HPDE6-E6E7 (cell line): ENCODE measurements around the gene HDAC4.

Experiments used
- DNase-seq: peaks from one replicate; pipeline ENCODE4 v3.0.0; 2011; ENCODE audit warnings: missing footprints; ENCODE audit errors: extremely low spot score

Gene HDAC4

DNA sequence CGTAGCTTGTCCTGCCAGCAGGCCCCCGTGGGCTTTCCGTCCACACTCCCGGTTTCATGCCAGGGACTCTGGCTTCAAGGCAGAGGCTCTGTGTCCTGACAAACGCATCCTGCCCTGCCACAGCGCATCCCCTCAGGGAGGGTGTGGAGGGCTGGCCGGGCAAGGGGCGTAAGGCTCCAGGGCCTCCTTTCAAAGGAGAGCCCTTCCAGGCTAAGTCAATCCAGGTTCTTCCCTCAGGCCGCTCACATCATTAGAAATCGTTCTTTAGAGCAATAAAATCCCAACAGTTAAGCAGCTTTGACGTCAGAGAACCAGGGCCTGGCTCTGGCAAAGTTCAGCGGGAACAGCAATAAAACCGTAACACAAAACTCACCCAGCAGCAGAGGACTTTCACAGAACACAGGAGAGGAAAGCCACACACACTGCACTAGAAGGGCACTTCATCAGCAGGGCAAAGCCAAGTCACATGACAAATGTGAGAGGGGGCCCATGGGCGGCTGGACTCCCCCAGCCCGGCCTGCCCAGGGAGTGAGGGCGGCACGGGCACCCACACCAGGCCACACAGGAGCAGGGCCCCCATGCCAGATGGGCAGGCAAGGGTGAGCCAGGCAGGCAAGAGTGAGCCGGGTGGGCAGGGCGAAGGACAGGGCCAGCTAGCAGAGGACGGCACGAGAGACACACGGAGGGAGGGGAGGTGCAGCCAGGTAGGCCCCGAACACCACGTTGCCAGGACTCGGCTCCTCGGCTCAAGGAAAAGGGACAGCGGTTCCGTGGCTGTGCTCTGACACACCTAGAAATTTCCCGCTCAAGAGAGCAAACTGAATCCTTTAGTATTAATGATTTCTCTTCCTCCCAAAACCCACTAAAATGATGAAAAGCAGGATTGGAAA is 52.0 kb downstream of the HDAC4 start:
- no peak for DNase-seq

DNA sequence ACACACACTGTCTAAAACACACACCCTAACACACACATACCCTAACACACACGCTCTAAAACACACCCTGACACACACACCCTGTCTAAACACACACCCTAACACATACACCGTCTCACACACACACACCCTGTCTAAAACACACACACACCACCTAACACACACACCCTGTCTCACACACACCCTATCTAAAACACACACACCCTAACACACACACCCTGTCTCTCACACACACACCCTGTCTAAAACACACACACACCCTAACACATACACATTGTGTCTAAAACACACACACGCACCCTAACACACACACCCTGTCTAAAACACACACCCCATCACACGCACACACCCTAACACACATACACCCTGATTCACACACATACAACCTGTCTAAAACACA is 54.1 kb downstream of the HDAC4 start:
- no peak for DNase-seq

DNA sequence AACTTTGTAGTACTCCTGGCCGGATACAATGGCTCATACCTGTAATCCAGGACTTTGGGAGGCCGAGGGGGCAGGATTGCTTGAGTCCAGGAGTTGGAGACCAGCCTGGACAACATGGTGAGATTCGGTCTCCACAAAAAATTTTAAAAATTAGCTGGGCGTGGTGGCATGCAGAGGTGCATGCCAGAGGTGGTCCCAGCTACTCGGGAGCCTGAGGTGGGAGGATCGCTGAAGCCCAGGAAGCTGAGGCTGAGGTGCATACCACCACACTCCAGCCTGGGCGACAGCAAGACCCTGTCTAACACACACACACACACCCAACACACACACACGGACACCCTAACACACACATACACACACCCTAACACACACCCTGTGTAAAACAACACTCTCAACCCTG is 55.6 kb downstream of the HDAC4 start:
- DNase-seq: no peak

DNA sequence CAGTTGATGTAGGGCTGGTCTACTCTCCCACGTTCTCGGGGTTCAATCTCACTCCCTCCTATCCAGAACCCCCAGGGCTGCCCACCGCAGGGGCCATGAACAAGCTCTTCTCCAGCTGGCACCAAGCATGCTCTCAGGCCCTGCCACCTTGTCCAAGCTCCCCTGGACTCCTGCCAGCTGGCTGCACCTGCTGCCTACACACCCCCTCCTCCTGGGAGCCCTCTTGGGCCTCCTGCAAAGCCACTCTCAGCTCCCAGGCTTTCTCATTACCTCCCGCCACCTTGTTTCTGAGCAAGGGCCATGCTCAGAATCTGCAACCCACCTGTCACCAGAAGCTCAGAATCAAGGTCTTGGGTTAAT is 56.0 kb downstream of the HDAC4 start:
- no peak for DNase-seq

DNA sequence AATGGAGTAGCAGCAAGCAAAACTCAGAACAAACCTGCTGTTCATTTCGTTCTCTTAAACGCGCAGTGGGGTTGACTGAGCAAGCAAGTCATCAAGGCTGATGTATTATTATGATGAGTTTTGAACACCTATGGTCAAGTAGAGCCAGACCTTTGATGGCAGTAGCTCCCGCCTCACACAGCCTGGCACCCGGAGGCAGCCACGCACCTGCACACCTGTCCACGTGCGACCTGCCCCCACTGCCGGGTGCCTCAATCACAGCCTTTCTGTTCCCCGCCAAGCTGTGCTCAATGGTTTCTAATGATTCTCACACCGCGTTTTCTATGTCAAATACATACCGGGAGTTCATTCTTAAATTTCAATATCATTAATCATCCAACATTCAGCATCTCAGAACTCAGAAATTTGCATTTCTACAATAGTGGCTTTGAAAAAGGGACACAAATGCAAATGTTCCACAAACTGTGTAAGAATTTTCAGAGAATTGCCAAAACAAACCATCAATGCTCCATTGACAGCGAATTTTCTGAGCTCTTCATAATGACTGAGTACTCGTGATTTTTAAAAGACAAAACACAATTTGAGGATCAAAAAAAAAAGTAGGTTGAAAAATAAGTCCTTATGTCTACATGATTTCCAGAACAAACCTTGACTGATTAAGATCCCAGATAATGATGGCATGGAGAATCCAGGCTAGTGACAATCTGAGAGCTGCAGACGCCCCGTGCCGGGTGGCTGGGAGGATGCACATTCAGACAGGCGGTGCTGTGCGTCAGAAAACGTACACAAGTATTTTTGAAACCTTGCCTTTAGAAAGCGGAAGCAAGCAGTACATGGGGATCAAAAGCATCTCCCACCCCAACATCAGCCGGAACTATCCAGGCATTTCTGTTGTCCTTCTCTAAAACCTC is 56.6 kb downstream of the HDAC4 start:
- DNase-seq: no peak

DNA sequence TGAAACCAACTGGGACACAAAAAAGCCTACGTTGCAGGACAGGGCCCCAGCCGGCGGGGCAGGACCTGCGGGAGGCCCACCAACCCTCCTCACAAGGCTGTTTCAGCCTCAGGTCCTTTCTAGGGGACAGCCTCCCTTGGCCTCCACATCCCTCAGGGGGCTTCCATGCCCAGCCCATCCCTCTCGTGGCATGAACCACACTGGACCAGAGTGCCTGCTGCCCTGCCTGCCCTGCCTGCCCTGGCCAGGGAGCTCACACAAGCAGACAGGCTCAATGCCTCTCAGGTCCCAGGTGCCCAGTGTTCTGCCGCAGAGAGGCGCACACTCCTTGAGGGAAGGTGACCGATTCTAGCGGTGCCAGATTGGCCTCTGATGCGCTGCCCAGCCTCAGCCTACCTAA is 57.4 kb downstream of the HDAC4 start:
- no peak for DNase-seq

DNA sequence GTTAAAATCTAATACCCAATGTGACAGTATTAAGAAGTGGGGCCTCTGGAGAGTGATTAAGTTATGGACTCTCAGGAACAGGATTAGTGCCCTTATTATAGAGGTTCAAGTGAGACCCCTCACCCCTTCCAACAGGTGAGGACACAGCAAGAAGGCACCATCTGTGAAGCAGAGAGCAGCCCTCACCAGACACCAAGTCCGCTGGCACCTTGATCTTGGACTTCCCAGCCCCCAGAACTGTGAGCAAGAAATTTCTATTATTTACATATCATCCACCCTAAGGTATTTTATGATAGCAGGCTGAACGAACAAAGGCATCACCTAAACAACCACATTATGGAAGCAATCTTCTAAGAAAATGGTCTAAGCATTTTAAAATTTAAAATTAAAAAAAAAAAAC is 59.0 kb downstream of the HDAC4 start:
- no peak for DNase-seq

DNA sequence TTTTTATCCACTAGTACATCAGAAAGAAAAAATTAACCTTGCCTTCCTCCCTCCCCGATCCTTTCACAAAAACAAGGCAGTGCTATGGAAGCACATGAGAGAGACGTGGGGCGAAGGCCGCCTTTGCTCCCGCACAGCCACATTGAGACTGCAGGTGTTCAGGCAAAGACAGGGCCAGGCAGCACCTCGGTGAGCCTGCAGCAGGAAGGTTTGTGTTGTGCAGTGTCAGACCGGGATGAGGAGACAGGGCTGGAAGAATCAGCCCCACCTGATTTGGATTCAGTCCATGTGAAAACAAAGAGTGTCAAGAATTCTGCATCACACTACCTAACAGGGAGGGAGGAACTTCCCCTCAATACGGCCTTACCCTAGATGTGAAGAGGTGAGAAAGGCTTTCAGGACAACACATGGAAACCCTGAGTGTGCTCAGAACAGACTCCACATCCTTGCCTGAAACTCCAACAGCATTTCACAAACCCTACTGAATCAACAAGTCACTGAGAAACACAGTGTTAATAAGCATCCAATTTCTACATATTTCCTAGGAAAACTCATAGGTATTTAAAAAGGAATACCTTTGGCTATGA is 59.6 kb downstream of the HDAC4 start:
- DNase-seq: no peak

DNA sequence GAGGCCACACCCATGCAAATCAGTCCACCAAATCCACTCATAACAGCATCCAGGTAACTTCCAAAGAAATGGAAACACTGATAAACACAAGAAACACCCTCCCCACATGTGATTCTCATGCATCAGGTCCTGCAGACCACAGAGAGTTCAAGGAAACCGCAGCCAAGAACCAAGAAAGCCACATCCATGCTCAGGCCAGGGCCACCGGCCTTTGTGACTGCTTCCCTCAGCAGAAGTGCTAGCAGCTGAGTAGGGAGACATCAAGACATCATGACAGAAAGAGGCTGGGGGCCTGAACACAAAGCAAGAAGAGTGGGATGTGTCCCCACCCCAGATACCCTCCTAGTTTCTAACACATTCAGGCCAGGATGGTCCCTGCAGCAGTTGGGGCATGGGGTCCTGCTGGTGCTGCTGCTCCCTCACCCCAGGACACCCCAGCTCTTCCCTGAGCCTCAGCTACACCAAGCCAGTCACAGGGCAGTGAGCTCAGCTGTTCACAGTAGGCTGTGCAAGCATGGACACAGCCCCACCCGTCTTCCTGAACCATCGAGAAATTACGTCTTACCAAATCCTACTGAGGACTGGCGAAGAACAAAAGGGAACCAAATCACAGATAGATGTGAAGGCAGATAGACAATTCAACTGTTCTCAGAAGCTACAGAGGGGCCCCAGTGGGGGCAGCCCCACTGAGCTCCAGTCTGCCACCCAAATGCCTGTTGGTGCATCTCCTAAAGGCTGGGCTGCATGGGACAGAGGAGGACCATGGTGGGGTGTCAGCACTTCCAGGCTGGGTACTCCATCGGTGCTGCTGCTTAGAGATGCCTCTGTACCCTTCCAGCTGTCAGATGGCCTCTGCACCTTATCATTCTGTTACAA is 60.9 kb downstream of the HDAC4 start:
- no peak for DNase-seq

DNA sequence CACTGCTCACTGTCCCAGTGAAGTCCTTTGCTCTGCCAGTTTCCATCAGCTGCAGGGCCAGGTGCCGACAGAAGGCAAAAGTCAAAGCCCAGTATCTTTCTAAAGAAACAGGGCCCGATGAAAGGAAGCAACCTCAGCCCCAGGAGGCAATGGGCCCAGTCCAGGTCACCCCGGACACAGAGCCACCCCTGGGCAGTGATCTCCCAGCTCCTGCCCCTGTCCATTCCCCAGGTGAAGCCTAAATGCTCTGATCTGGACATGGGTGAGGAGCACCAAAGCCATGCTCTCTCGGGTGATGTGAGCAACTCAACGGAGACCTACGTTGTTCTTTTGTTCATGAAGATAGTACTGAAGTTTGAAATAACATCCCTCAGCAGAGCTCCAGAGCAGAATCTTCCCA is 61.6 kb downstream of the HDAC4 start:
- DNase-seq: no peak

DNA sequence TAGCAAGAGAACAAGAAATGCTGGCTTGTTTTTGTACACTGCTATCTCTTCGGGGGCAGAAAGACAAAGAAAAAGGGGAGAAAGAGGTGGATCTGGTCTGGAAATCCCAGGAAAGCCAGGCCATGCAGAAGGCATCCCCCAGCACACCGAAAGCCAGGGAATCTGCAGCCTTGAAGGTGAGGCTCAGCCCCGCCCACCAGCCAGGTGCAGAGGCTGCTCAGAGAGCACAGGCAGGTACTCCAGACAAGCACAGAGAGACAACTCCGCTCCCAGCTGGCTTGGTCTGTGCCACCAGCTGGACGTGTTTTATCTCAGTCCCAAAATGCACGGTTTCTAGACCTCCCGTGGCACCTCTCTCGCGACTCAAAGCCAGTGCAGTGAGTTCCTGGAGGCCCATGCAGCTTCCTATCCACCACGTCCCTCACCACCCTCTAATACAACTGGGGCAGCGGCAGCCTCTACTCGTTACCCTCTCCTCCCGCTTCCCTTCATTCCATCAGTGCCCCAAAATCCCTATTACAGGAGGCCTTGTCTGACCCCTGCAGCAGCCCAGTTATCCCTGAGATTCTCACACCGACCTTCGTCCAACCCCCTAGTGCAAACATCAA is 62.8 kb downstream of the HDAC4 start:
- no peak for DNase-seq

DNA sequence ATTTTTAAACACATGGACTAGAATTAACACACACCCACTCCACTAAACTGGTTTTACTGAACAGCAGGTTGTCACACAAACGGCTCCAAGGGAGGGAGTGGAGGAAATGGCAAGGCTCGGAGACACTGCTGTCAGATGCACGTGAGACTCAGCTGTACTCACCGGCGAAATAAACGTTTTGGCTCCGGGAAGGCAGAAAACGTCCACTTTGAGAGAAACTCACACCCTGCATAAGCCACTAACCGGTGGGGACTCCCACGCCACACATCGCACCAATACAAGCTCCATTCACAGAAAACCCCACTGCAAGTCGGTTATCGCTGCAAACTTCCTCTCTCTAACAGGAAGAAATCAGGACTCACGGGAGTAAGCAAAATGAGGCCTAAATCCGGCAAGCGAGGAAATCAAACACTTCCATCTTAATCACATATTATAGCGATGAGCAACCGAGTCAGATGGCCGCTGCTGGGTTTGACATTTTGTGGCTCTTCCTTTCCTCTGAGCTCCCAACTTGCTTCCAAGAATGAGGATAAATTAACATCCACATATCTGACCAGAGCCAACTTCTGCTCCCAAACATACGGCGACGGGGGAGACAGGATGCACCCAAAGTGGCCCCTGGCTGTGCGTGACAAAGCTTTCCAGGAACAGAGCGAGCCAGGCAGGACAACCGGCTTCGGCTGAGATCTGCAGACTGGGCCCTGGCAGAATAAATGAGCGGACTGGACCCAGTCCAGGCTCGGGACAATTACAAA is 63.5 kb downstream of the HDAC4 start:
- DNase-seq: no peak

DNA sequence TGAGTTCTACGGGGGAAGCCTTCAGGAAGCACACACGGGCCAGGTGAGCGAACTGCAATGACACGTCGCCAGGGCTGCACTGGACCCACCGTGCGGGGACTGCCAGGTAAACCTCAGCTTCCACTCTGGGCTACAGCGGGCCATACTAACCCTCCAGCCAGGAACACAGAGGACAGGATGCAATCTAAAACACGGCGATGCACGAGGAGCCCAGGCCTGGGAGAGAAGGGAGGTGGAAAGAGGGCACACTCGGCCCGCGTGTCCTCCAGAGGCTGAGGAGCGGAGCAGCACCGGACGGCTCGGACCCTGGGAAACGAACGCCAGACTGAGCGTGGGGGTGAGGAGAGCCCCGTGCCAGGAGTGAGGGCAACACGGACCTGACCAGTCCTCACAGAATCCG is 69.3 kb downstream of the HDAC4 start:
- DNase-seq: no peak

DNA sequence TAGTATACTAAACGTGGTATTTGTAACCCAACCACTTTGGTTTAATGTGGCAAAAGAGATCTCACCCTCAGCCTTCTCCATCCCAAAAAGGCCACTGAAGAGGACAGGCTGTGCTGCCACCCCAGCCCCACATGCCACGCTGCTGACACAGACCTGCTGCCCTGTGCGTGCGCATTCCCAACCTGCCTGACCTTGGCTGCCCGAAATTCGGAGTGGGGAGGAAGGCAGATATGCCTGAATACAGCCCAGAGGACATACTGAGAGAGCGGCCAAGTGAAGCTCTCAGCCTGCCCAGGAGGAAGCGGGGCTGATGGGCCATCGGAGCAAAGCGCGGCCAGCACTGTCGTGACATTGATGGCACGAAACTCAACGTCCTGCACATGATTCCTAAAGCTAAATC is 70.0 kb downstream of the HDAC4 start:
- DNase-seq: no peak

DNA sequence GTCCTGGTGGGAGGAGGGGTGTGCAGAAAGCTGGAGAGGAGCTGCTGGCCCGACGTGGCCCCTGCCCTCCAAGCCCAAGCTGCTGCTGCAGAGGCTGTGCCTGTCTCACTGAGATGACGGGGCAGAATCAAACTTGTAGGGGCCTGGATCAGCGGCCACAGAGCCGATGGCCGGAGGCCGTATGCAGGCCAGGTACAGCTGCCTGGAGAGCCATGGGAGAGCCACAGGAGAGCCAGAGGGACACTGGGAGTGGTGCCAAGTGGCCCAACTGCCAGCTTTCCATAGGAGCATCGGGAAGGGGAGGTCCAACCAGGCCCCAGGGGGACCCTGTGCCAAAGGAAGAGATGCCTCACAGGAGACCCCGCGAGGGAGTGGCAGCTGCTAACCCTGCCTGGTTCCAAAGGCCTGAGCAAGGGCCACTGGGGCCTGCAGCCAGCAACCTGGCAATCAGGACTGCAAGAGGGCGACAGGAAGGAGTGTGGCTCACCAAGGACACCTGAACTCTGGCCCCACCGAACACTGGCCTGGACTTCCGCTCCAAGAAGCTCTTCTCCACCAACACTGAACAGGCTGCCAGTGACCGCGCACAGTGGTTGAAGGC is 70.7 kb downstream of the HDAC4 start:
- DNase-seq: no peak

DNA sequence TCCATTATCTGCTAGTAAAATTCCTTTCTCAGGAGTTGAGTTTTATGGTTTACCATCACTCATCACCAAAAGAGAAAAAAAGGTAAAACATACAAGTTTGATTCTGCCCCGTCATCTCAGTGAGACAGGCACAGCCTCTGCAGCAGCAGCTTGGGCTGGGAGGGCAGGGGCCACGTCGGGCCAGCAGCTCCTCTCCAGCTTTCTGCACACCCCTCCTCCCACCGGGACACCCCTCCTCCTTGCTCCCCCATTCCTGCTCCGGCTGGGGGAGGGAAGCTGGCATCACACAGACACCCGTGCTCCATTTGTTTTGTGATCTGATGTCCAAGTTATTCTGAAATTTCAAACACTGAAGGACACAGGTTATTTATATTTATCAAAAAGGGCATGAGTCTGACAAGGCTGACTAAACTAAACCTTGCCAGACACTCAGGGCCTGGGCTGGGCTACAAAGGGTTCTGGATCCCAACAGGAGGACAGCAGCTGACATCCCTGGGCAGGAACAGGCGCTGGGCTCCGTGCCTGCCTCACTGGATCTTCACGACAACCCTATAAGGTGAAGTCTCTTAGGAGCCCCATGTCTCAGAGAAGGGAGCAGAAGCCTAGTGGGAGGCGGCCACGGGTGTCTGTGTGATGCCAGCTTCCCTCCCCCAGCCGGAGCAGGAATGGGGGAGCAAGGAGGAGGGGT is 71.4 kb downstream of the HDAC4 start:
- DNase-seq: no peak

DNA sequence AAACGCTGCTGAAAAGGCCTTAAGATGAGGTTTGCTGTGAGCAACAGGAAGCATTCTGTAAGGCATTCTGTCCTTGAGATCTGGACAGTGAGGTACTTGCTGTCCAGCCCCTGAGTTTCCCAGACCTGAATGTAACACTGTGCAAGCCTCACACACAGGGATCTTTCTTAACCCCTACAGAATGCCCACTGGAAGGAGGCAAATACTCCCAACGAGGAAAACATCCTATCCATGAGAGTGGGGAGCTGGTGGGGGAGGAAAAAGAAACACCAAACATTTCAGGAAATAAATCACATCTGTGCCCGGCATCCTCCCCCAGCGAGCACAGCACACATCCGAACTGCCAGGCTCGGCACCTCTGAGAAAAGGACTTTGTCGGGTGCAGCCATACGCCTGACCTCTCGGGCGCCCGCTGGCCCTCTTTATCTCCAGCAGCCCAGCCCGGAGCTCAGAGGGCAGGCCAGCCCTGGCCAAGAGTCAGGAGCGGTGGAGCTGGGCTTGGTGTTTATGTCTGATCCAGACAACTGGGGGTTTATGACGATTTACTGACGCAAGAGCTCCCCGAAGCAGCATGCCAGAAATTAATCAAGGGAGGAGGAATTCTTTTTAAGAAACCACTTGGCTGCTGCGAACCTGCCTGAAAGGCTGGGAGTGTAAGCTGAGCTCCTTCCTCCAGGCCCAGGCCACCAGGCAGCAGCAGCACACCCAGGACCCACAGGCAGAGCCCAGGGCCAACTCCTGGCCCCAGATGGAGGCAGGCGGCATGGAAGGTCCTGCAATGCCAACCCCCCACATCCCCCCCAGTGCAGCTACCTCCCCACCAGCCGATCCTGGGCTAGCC is 72.2 kb downstream of the HDAC4 start:
- DNase-seq: no peak

DNA sequence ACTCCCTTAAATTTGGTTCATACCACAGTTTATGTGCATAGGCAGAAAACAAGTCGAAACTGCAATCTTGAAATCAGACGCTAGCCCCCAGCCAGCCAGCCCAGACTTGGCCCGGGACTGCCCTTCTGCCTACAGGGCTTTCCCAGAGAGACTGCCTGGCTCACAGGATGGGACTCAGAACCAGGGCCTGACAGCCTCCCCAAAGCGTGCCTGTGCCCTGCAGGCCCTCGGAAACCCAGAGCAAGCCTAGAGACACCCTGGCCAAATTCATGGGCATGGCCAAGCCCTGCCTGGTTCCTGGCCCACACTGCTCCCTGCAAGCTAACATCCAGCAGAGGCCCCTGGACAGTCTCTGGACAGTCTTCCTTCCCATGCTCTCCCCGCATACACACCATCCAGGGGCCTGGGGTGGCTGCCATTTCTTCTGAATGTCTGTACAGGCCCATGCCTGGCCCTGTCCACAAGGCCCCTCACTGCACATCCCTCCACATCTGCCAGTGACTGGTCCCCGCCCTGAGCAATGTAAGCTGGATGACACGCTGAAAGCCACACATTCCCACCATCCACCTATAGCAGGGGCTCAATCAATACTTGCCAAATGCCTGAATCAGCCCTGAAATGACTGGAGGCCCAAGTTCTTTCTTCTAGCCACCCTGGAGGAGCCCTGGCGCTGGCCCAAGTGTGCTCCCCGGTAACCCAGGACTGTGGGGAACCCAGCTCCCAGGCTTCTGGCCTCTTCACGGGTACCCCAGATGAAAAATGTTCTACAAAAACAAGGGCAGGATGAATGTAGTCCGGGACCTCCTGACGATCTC is 73.1 kb downstream of the HDAC4 start:
- DNase-seq: no peak
